GM23248 (cell line): ENCODE results near the gene PLA2R1.

Source experiments
- EZH2 ChIP-seq: fragments of 200-600 bp; sonication (generic); IDR thresholded peaks from 2 replicates; pipeline ENCODE4 v1.6.1; 2018; ENCODE audit warnings: antibody characterized with exemption, mild to moderate bottlenecking; ENCODE audit not compliant: insufficient read depth, poor library complexity, severe bottlenecking
- EZH2phosphoT487 ChIP-seq: fragments of 200-600 bp; sonication (generic); IDR thresholded peaks from 2 replicates; pipeline ENCODE4 v1.6.1; 2018; ENCODE audit warnings: antibody characterized with exemption, moderate library complexity, mild to moderate bottlenecking, low read depth; ENCODE audit not compliant: insufficient read depth

DNA sequence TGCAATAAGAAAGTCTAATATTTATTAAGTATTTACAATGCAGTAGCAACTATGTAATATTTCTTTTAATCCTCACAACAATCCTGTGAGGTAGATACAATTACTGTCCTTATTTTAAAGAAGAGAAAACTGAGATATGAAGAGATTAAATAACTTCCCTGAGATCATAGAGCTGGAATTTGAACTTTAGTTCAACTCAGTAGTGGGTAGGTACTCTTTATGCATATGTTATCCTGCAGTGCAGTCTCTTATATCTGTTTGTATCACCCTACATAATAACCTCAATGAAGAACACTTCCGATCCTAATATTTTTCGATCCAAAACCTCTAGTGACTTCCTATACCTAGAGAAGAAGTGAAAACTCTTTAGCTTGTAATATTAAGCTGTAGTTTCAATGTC lies 64.2 kb downstream of the PLA2R1 start:
- no peak for TF ChIP-seq EZH2
- TF ChIP-seq EZH2phosphoT487, result no peak
